ENCODE measurements around the gene ARNT2. TPM values are rescaled to one million over a fixed set of nuclear protein-coding genes. Genes with fewer than 3 reads are reported as not detected.
A peak's percentile ranks its signal among the peaks of the same experiment; 100 is the strongest.

Gene ARNT2
- total RNA-seq, 4 donors from 2014 or later: 1.8 to 5.1 (median 3.6) TPM

DNA sequence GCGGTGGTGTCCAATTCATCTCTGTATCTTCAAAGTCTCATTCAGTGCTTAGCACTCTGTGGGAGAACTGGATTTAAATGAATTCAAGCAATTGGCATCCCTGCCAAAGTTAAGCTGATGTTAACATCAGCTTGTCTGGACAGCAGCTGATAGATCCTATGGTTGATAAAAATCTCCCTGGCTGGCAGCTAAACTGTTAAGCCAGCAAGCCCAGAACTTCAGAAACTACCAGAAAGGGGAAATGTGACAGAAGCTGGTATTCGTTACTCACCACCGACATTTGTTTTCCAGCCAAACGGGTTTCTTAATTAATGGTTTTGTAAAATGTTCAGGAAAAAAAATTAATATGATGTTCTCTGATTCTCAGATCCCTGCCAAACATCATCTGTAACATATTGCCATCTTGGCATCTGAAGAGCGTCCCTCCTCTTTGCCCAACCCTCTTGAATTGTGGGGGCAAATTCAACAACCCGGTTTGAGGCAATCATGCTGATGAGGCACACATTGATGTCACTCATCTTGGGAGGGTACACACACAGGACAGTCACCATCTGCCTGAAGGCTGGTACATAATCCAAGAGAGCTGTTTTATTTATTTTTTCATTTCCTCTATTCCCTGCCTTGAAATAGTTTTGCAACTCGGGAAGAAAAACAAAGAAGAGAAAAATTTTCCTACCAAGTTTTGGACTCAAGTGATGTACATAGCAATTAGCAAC, 214.7 kb downstream of the ARNT2 start:
- Histone ChIP-seq H3K36me3 (no peaks in the 10 kb centered on the region), H3K4me1 (peaks cover 36% of the 10 kb centered on the region), H3K9me3 (no peaks in the 10 kb centered on the region), H3K27ac (no peak overlapping the region), H3K4me3 (no peak overlapping the region), H3K27me3 (no peaks in the 10 kb centered on the region)
- WGBS: 21% methylated on average over 7 of the region's 7 CpGs
- DNase-seq (ENCODE audit: low spot score in 2 of 2): no peak
- TF ChIP-seq CTCF (IDR thresholded peaks at IDR 0.05): no peak
- TF ChIP-seq POLR2A (IDR thresholded peaks at IDR 0.05): no peak
- no peak for TF ChIP-seq EP300 (IDR thresholded peaks at IDR 0.05)
- TF ChIP-seq POLR2AphosphoS5 (IDR thresholded peaks at IDR 0.05): no peak

DNA sequence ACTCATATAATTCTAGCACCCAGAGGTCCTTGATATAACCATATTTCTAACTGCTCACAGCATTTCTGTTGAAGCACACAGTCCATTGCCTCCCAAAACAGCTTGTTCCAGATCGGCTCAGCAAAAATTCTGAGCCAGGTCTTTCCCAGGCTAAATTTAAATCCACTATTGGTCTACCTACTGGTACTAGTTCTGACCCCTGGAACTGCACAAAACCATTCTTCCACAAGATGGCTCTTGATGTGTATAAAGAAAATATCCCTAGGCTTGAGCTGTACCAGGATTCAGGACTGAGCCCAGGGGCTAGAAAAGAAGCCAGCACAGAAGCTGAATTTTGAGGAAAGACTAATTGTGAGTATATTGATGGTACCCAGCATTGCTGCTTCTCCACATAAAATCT, 215.5 kb downstream of the ARNT2 start:
- no peaks in the 10 kb centered on the region for H3K27me3 ChIP-seq
- H3K9me3 ChIP-seq: no peaks in the 10 kb centered on the region
- H3K4me1 ChIP-seq: peaks cover 36% of the 10 kb centered on the region
- H3K27ac ChIP-seq: peak overlapping the region; percentile 18
- DNase-seq (ENCODE audit: low spot score in 2 of 2): no peak
- TF ChIP-seq POLR2AphosphoS5 (IDR thresholded peaks at IDR 0.05) (no peak), POLR2A (IDR thresholded peaks at IDR 0.05) (no peak), CTCF (IDR thresholded peaks at IDR 0.05) (no peak), EP300 (IDR thresholded peaks at IDR 0.05) (no peak)
- no peak overlapping the region for H3K4me3 ChIP-seq
- no peaks in the 10 kb centered on the region for H3K36me3 ChIP-seq
- WGBS: 43% methylated on average over 1 of the region's 1 CpG

DNA sequence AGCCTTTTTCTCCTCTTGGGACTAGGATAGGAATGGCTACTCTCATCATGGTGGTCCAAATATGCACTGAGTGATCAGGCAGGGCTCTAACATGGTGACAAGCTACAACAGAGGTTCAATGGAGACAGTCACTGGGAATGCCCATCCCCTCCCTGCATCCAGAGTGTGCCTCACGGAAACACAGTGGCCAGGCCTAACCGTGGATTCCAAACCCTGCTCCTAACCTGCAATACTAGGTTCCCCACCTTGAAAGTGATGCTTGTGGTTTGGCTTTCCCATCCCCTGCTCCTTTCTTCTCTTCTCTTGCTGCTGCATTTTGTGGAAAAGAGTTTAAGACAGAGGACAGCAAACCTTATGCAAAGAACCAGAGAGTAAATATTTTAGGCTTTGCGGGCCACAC, 216.0 kb downstream of the ARNT2 start:
- no peak overlapping the region for H3K4me3 ChIP-seq
- 97% methylated on average over 3 of the region's 3 CpGs for WGBS
- no peaks in the 10 kb centered on the region for H3K9me3 ChIP-seq
- no peak for DNase-seq (ENCODE audit: low spot score in 2 of 2)
- H3K27ac ChIP-seq: no peak overlapping the region
- H3K4me1 ChIP-seq: peaks cover 36% of the 10 kb centered on the region
- H3K36me3 ChIP-seq: no peaks in the 10 kb centered on the region
- TF ChIP-seq POLR2A (IDR thresholded peaks at IDR 0.05) (no peak), CTCF (IDR thresholded peaks at IDR 0.05) (no peak), EP300 (IDR thresholded peaks at IDR 0.05) (no peak), POLR2AphosphoS5 (IDR thresholded peaks at IDR 0.05) (no peak)
- no peaks in the 10 kb centered on the region for H3K27me3 ChIP-seq

GRCh38 chr15:80620931-80621330, 216.7 kb downstream of the ARNT2 start:
- H3K9me3 ChIP-seq: no peaks in the 10 kb centered on the region
- H3K4me1 ChIP-seq: peaks cover 31% of the 10 kb centered on the region
- no peak for TF ChIP-seq EP300 (IDR thresholded peaks at IDR 0.05)
- no peak for TF ChIP-seq CTCF (IDR thresholded peaks at IDR 0.05)
- no peak for TF ChIP-seq POLR2AphosphoS5 (IDR thresholded peaks at IDR 0.05)
- no peak for TF ChIP-seq POLR2A (IDR thresholded peaks at IDR 0.05)
- WGBS: 81% methylated on average over 5 of the region's 5 CpGs
- H3K27ac ChIP-seq: no peak overlapping the region
- no peaks in the 10 kb centered on the region for H3K36me3 ChIP-seq
- H3K4me3 ChIP-seq: no peak overlapping the region
- H3K27me3 ChIP-seq: no peaks in the 10 kb centered on the region
- no peak for DNase-seq (ENCODE audit: low spot score in 2 of 2)

DNA sequence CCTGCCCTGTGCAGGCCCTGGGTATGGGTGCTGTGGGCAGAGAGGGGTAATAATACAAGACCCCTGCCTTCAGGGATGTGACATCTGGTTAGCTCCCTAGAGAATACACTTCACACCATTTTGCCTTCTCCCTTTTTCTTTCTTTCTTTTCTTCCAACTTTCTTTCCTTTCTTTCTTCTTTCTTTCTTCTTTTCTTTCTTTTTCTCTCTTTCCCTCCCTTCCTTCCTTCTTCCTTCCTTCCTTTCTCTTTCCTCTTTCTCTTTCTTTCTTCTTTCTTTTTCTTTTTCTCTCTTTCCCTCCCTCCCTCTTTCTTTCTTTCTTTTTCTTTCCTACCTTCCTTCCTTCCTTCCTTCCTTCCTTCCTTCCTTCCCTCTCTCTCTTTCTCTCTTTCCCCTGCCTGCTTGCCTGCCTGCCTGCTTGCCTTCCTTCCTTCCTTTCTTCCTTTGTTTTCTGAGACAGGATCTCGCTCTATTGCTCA, 222.5 kb downstream of the ARNT2 start:
- H3K9me3 ChIP-seq: no peaks in the 10 kb centered on the region
- no peaks in the 10 kb centered on the region for H3K36me3 ChIP-seq
- no peak for TF ChIP-seq CTCF (IDR thresholded peaks at IDR 0.05)
- TF ChIP-seq EP300 (IDR thresholded peaks at IDR 0.05): no peak
- no peak for TF ChIP-seq POLR2AphosphoS5 (IDR thresholded peaks at IDR 0.05)
- no peak for TF ChIP-seq POLR2A (IDR thresholded peaks at IDR 0.05)
- H3K27ac ChIP-seq: no peak overlapping the region
- H3K4me3 ChIP-seq: no peak overlapping the region
- H3K27me3 ChIP-seq: peaks cover 2% of the 10 kb centered on the region
- no peaks in the 10 kb centered on the region for H3K4me1 ChIP-seq
- 96% methylated on average over 1 of the region's 1 CpG for WGBS
- DNase-seq (ENCODE audit: low spot score in 2 of 2): no peak
